NCI-H1694 (cell line): ENCODE measurements around the gene PRKG1.
"Not testable (repeated sequence)": the region's sequence is repeated elsewhere in the genome, so short reads cannot be mapped to it uniquely, and the experiment has no call there.

Experiments
- DNase-seq: peaks from one replicate; lab custom pipeline; 2025; lab: John Stamatoyannopoulos, UW

PRKG1 gene

GRCh38 chr10:51321980-51322379 lies 247.7 kb downstream of the PRKG1 start:
- DNase-seq, result no peak

- DNase-seq, result no peak
These were observed 251.4 kb downstream of the PRKG1 start for GRCh38 chr10:51325649-51326048.

- DNase-seq, result no peak
These were observed 251.9 kb downstream of the PRKG1 start for GRCh38 chr10:51326174-51326573.

- no peak for DNase-seq
These were observed 253.1 kb downstream of the PRKG1 start for GRCh38 chr10:51327432-51327831.

GRCh38 chr10:51340366-51340765 lies 266.1 kb downstream of the PRKG1 start:
- DNase-seq, result no peak

GRCh38 chr10:51340845-51341610 lies 266.7 kb downstream of the PRKG1 start:
- DNase-seq, result no peak

- not testable (repeated sequence) for DNase-seq
These were observed 267.5 kb downstream of the PRKG1 start for GRCh38 chr10:51341745-51342144.

GRCh38 chr10:51342381-51342780 lies 268.1 kb downstream of the PRKG1 start:
- no peak for DNase-seq

GRCh38 chr10:51343391-51343790 lies 269.1 kb downstream of the PRKG1 start:
- DNase-seq, result no peak

- DNase-seq, result no peak
These were observed 270.1 kb downstream of the PRKG1 start for GRCh38 chr10:51344371-51344770.

GRCh38 chr10:51348622-51349021 lies 274.3 kb downstream of the PRKG1 start:
- no peak for DNase-seq

- no peak for DNase-seq
These were observed 282.9 kb downstream of the PRKG1 start for GRCh38 chr10:51357170-51357569.

- no peak for DNase-seq
These were observed 283.9 kb downstream of the PRKG1 start for GRCh38 chr10:51358227-51358626.

- DNase-seq, result no peak
These were observed 289.1 kb downstream of the PRKG1 start for GRCh38 chr10:51363415-51363814.

GRCh38 chr10:51364674-51365073 lies 290.4 kb downstream of the PRKG1 start:
- DNase-seq, result no peak

- no peak for DNase-seq
These were observed 291.8 kb downstream of the PRKG1 start for GRCh38 chr10:51366044-51366443.

- no peak for DNase-seq
These were observed 292.8 kb downstream of the PRKG1 start for GRCh38 chr10:51367127-51367526.

GRCh38 chr10:51367694-51368093 lies 293.4 kb downstream of the PRKG1 start:
- no peak for DNase-seq

GRCh38 chr10:51368943-51369342 lies 294.7 kb downstream of the PRKG1 start:
- DNase-seq, result no peak

- DNase-seq, result no peak
These were observed 295.6 kb downstream of the PRKG1 start for GRCh38 chr10:51369903-51370302.

GRCh38 chr10:51371743-51372142 lies 297.5 kb downstream of the PRKG1 start:
- DNase-seq, result no peak

GRCh38 chr10:51375790-51376189 lies 301.5 kb downstream of the PRKG1 start:
- DNase-seq, result no peak

- no peak for DNase-seq
These were observed 303.0 kb downstream of the PRKG1 start for GRCh38 chr10:51377070-51377931.
